NCI-H526 (cell line): ENCODE results near the gene GLRB.
A peak's percentile ranks its signal among the peaks of the same experiment; 100 is the strongest.
"Not testable (repeated sequence)": the region's sequence is repeated elsewhere in the genome, so short reads cannot be mapped to it uniquely, and the experiment has no call there.

ENCODE experiments used
- DNase-seq, 2 experiments: peaks; one replicate each; lab custom pipeline; 2025; lab: John Stamatoyannopoulos, UW

The GLRB gene

GRCh38 chr4:157075811-157076577 lies at the start of gene GLRB:
GLRB (plus strand) TSS chr4:157076150; CDS start chr4:157078025, 1,875 bp downstream.
- DNase-seq = peak in 1 of 2 experiments; percentile 82

- no peak for DNase-seq
Observed at GRCh38 chr4:157035471-157035870, 40.5 kb upstream of the GLRB start.

GRCh38 chr4:157040405-157040804 lies 35.5 kb upstream of the GLRB start:
- no peak for DNase-seq

- no peak for DNase-seq
Observed at GRCh38 chr4:157043131-157043530, 32.8 kb upstream of the GLRB start.

- peak; percentile 28 to 56 for DNase-seq
Observed at GRCh38 chr4:157045507-157046127, 30.3 kb upstream of the GLRB start.

GRCh38 chr4:157048248-157048647 lies 27.7 kb upstream of the GLRB start:
- no peak for DNase-seq

- no peak for DNase-seq
Observed at GRCh38 chr4:157050561-157050960, 25.4 kb upstream of the GLRB start.

- no peak for DNase-seq
Observed at GRCh38 chr4:157052429-157053040, 23.4 kb upstream of the GLRB start.

GRCh38 chr4:157057218-157057617 lies 18.7 kb upstream of the GLRB start:
- no peak for DNase-seq

GRCh38 chr4:157058899-157059298 lies 17.1 kb upstream of the GLRB start:
- not testable (repeated sequence) for DNase-seq

- no peak for DNase-seq
Observed at GRCh38 chr4:157072002-157072401, 3.9 kb upstream of the GLRB start.

- no peak for DNase-seq
Observed at GRCh38 chr4:157075401-157075800, 549 bp upstream of the GLRB start.

GRCh38 chr4:157076578-157076947 lies 613 bp downstream of the GLRB start:
- peak in 1 of 2 experiments; percentile 62 for DNase-seq

- no peak for DNase-seq
Observed at GRCh38 chr4:157079441-157079840, 3.5 kb downstream of the GLRB start.

GRCh38 chr4:157080605-157081004 lies 4.7 kb downstream of the GLRB start:
- DNase-seq = no peak

GRCh38 chr4:157095716-157096115 lies 19.8 kb downstream of the GLRB start:
- DNase-seq = no peak

GRCh38 chr4:157096439-157096838 lies 20.5 kb downstream of the GLRB start:
- no peak for DNase-seq

- no peak for DNase-seq
Observed at GRCh38 chr4:157099506-157099905, 23.6 kb downstream of the GLRB start.

- DNase-seq = no peak
Observed at GRCh38 chr4:157104541-157104940, 28.6 kb downstream of the GLRB start.

- no peak for DNase-seq
Observed at GRCh38 chr4:157114671-157115070, 38.7 kb downstream of the GLRB start.

- no peak for DNase-seq
Observed at GRCh38 chr4:157115613-157116335, 39.8 kb downstream of the GLRB start.

- DNase-seq = no peak
Observed at GRCh38 chr4:157121401-157121800, 45.5 kb downstream of the GLRB start.

GRCh38 chr4:157127571-157127970 lies 51.6 kb downstream of the GLRB start:
- DNase-seq = no peak
